ENCODE measurements around the gene METTL25. TPM values are rescaled to one million over a fixed set of nuclear protein-coding genes. Genes with fewer than 3 reads are reported as not detected.
"Not testable (repeated sequence)": the region's sequence is repeated elsewhere in the genome, so short reads cannot be mapped to it uniquely, and the experiment has no call there.

Gene METTL25
- total RNA-seq, 5 donors from 2014 or later (not counting 1 experiment from before 2014, with no cell fraction given) = 14.5 to 19.7 (median 19.0) TPM

DNA sequence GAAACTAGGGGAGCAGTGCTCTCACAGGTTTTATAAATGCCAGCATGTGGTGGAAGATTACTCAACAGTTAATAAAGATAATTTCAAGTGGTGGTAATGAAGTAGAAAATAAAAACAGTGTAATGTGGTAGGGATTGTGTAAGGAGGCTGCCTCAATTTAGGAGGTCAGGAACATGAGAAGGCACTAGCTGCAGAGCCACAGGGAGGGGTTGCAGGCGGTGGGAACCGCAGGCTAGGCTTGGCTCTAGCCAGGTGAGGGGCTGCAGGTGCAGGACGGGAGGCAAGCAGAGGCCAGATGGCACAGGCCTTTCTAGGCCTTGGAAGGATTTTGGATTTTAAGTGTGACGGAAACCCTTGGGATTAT lies 768 bp downstream of the METTL25 start:
- peak overlapping the region; percentile 98 to 99 for H3K27ac Mint-ChIP-seq
- Histone ChIP-seq H3K4me1 (ENCODE audit: control insufficient read depth in 1 of 2, extremely low read depth in 1 of 2, insufficient read depth in 2 of 2, low read length in 2 of 2) (peaks cover 13 to 28% of the 10 kb centered on the region in 2 experiments), H3K4me3 (ENCODE audit: control insufficient read depth in 1 of 2, extremely low read depth in 1 of 2, low read length in 1 of 2) (peak overlapping the region; percentile 39 to 69), H3K27ac (ENCODE audit: low read length) (peak overlapping the region; percentile 98), H3K36me3 (ENCODE audit: control insufficient read depth in 2 of 2, extremely low read depth in 1 of 2, insufficient read depth in 1 of 2, low read length in 1 of 2) (peaks cover 0 to 24% of the 10 kb centered on the region in 2 donors), H3K9me3 (no peaks in the 10 kb centered on the region), H3K27me3 (replicated peaks in 1 of 2; ENCODE audit: control insufficient read depth in 2 of 2, extremely low read depth in 1 of 2, insufficient read depth in 2 of 2, low read length in 1 of 2) (no peaks in the 10 kb centered on the region)
- H3K4me1 Mint-ChIP-seq = peaks cover 64 to 74% (median 72%) of the 10 kb centered on the region in 3 donors
- DNase-seq (peak in 1 of 35 experiments; percentile 3), ATAC-seq (replicated peaks in 1 of 4) (no peak)
- 24% methylated on average over 3 of the region's 4 CpGs for WGBS (ENCODE audit: insufficient coverage)
- H3K4me3 Mint-ChIP-seq = peak overlapping the region; percentile 99 to 100 (median 99)
- no peaks in the 10 kb centered on the region for H3K27me3 Mint-ChIP-seq
- H3K9me3 Mint-ChIP-seq = no peaks in the 10 kb centered on the region
- CTCF ChIA-PET = interaction anchor here in 1 of 2 donors (1.2 kb wide), 1 partner anchor 715 kb away, joined by 7 read pairs; no protein-coding TSS in a partner anchor
- peaks cover 49% of the 10 kb centered on the region for H3K36me3 Mint-ChIP-seq
- POLR2A ChIA-PET = no interaction called here

DNA sequence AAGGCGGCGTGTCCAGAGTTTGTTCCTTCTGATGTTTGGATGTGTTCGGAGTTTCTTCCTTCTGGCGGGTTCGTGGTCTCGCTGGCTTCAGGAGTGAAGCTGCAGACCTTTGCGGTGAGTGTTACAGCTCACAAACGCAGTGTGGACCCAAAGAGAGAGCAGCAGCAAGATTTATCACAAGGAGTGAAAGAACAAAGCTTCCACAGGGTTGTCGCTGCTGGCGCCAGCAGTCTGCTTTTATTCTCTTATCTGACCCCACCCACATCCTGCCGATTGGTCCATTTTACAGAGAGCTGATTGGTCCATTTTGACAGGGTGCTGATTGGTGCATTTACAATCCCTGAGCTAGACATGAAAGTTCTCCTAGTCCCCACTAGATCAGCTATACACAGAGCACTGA lies 2.5 kb downstream of the METTL25 start:
- POLR2A ChIA-PET = interaction anchor here in 1 of 2 donors (0.7 kb wide), 1 partner anchor 261 kb away, joined by 3 read pairs; no protein-coding TSS in a partner anchor

DNA sequence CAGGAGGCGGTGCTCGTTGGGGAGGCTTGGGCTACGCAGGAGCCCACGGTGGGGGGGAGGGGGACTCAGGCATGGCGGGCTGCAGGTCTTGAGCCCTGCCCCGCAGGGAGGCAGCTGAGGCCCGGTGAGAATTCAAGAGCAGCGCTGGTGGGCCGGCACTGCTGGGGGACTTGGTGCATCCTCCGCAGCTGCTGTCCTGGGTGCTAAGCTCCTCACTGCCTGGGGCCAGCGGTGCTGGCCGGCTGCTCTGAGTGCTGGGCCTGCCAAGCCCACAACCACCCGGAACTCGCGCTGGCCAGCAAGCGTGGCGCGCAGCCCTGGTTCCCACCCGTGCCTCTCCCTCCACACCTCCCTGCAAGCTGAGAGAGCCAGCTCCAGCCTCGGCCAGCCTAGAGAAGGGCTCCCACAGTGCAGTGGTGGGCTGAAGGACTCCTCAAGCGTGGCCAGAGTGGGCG lies 3.2 kb downstream of the METTL25 start:
- Mint-ChIP-seq H3K9me3 (no peaks in the 10 kb centered on the region), H3K27ac (no peak overlapping the region), H3K4me1 (peaks cover 49 to 66% (median 63%) of the 10 kb centered on the region in 3 donors), H3K36me3 (peaks cover 35% of the 10 kb centered on the region), H3K27me3 (no peaks in the 10 kb centered on the region), H3K4me3 (no peak overlapping the region)
- Histone ChIP-seq H3K36me3 (ENCODE audit: control insufficient read depth in 2 of 2, extremely low read depth in 1 of 2, insufficient read depth in 1 of 2, low read length in 1 of 2) (peaks cover 0 to 6% of the 10 kb centered on the region in 2 donors), H3K9me3 (no peaks in the 10 kb centered on the region), H3K27me3 (replicated peaks in 1 of 2; ENCODE audit: control insufficient read depth in 2 of 2, extremely low read depth in 1 of 2, insufficient read depth in 2 of 2, low read length in 1 of 2) (no peaks in the 10 kb centered on the region), H3K4me3 (ENCODE audit: control insufficient read depth in 1 of 2, extremely low read depth in 1 of 2, low read length in 1 of 2) (no peak overlapping the region), H3K27ac (ENCODE audit: low read length) (no peak overlapping the region), H3K4me1 (ENCODE audit: control insufficient read depth in 1 of 2, extremely low read depth in 1 of 2, insufficient read depth in 2 of 2, low read length in 2 of 2) (peaks cover 13 to 22% of the 10 kb centered on the region in 2 experiments)
- no peak for DNase-seq
- WGBS (ENCODE audit: insufficient coverage) = 86% methylated on average over 20 of the region's 22 CpGs
- ChIA-PET POLR2A (interaction anchor here in 1 of 2 donors (0.6 to 0.7 kb wide), 2 partner anchors 94 to 261 kb away, joined by 3 read pairs; no protein-coding TSS in a partner anchor), CTCF (interaction anchor here in 1 of 2 donors (0.6 kb wide), 1 partner anchor 751 kb away, joined by 3 read pairs; no protein-coding TSS in a partner anchor)
- no peak for ATAC-seq (replicated peaks in 1 of 4)

More for the DNA sequence above, 2.5 kb downstream of the METTL25 start:
- CTCF ChIA-PET = interaction anchor here in 1 of 2 donors (0.6 kb wide), 1 partner anchor 751 kb away, joined by 3 read pairs; no protein-coding TSS in a partner anchor
- peaks cover 55 to 73% (median 66%) of the 10 kb centered on the region in 3 donors for H3K4me1 Mint-ChIP-seq
- not testable (repeated sequence) for H3K27me3 ChIP-seq (replicated peaks in 1 of 2; ENCODE audit: control insufficient read depth in 2 of 2, extremely low read depth in 1 of 2, insufficient read depth in 2 of 2, low read length in 1 of 2); H3K27ac ChIP-seq (ENCODE audit: low read length); H3K9me3 Mint-ChIP-seq; H3K4me3 ChIP-seq (ENCODE audit: control insufficient read depth in 1 of 2, extremely low read depth in 1 of 2, low read length in 1 of 2); ATAC-seq (replicated peaks in 1 of 4); H3K9me3 ChIP-seq; H3K4me3 Mint-ChIP-seq; DNase-seq; H3K27ac Mint-ChIP-seq; H3K27me3 Mint-ChIP-seq
- 98% methylated on average over 10 of the region's 11 CpGs for WGBS (ENCODE audit: insufficient coverage)
- peaks cover 0 to 12% of the 10 kb centered on the region in 2 donors for H3K36me3 ChIP-seq (ENCODE audit: control insufficient read depth in 2 of 2, extremely low read depth in 1 of 2, insufficient read depth in 1 of 2, low read length in 1 of 2)
- peaks cover 38% of the 10 kb centered on the region for H3K36me3 Mint-ChIP-seq
- H3K4me1 ChIP-seq (ENCODE audit: control insufficient read depth in 1 of 2, extremely low read depth in 1 of 2, insufficient read depth in 2 of 2, low read length in 2 of 2) = peaks cover 13 to 28% of the 10 kb centered on the region in 2 experiments

DNA sequence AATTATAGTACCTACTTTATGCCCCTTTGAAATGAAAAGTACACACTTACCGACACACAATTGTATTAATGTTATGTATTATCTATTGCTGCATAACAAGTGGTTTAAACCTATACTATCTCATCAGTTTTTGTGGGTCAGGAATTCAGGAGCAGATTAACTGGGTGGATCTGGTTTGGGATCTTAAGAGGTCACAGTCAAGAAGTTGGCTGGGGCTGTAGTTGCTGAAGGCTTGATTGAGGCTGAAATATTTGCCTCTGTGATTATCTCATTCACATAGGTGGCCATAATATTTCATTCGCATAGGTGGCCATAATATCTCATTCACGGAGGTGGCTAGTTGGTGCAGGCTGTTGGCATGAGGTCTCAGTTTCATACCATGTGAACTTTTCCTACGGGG lies 5.7 kb downstream of the METTL25 start:
- ATAC-seq (replicated peaks in 1 of 4) (no peak), DNase-seq (no peak)
- ChIA-PET POLR2A (no interaction called here), CTCF (no interaction called here)
- no peak overlapping the region for H3K27ac ChIP-seq (ENCODE audit: low read length)
- no peaks in the 10 kb centered on the region for H3K27me3 ChIP-seq (replicated peaks in 1 of 2; ENCODE audit: control insufficient read depth in 2 of 2, extremely low read depth in 1 of 2, insufficient read depth in 2 of 2, low read length in 1 of 2)
- Mint-ChIP-seq H3K36me3 (peaks cover 29% of the 10 kb centered on the region), H3K27me3 (no peaks in the 10 kb centered on the region), H3K4me1 (peaks cover 35 to 55% (median 43%) of the 10 kb centered on the region in 3 donors), H3K9me3 (no peaks in the 10 kb centered on the region), H3K27ac (no peak overlapping the region), H3K4me3 (no peak overlapping the region)
- peaks cover 0 to 5% of the 10 kb centered on the region in 2 donors for H3K36me3 ChIP-seq (ENCODE audit: control insufficient read depth in 2 of 2, extremely low read depth in 1 of 2, insufficient read depth in 1 of 2, low read length in 1 of 2)
- no peaks in the 10 kb centered on the region for H3K9me3 ChIP-seq
- 100% methylated on average over 3 of the region's 4 CpGs for WGBS (ENCODE audit: insufficient coverage)
- H3K4me1 ChIP-seq (ENCODE audit: control insufficient read depth in 1 of 2, extremely low read depth in 1 of 2, insufficient read depth in 2 of 2, low read length in 2 of 2) = peaks cover 4 to 8% of the 10 kb centered on the region in 2 experiments
- no peak overlapping the region for H3K4me3 ChIP-seq (ENCODE audit: control insufficient read depth in 1 of 2, extremely low read depth in 1 of 2, low read length in 1 of 2)

DNA sequence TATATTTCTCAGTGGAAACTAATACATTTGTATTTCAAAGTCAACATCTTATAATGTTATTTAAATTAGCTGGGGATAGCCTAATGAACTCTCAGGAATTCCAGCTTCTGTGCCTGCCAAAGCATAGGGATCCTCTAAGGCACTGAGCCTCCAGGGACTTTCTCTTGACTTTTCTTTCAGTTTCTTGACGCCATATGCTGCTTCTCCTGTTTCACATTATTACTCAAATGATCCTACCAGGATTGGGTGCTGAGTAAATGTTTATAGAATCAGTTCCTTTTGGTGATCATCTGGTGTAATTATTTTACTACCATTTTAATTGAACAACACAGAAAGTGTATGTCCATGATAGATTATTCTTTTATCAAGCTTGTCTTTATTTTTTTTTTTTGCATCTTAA lies 7.9 kb downstream of the METTL25 start:
- H3K4me3 ChIP-seq (ENCODE audit: control insufficient read depth in 1 of 2, extremely low read depth in 1 of 2, low read length in 1 of 2) = no peak overlapping the region
- Mint-ChIP-seq H3K4me1 (peaks cover 16 to 43% (median 25%) of the 10 kb centered on the region in 3 donors), H3K27ac (no peak overlapping the region), H3K27me3 (no peaks in the 10 kb centered on the region), H3K36me3 (peaks cover 38% of the 10 kb centered on the region), H3K9me3 (no peaks in the 10 kb centered on the region), H3K4me3 (no peak overlapping the region)
- no CpG with 5 or more reads among the region's 1 CpG for WGBS (ENCODE audit: insufficient coverage)
- H3K27ac ChIP-seq (ENCODE audit: low read length) = no peak overlapping the region
- no peaks in the 10 kb centered on the region for H3K9me3 ChIP-seq
- POLR2A ChIA-PET = interaction anchor here (0.6 to 0.9 kb wide), 2 partner anchors 10 to 1303 kb away, joined by 4 to 7 read pairs; no protein-coding TSS in a partner anchor
- DNase-seq (no peak), ATAC-seq (replicated peaks in 1 of 4) (no peak)
- no peaks in the 10 kb centered on the region for H3K4me1 ChIP-seq (ENCODE audit: control insufficient read depth in 1 of 2, extremely low read depth in 1 of 2, insufficient read depth in 2 of 2, low read length in 2 of 2)
- peaks cover 0 to 5% of the 10 kb centered on the region in 2 donors for H3K36me3 ChIP-seq (ENCODE audit: control insufficient read depth in 2 of 2, extremely low read depth in 1 of 2, insufficient read depth in 1 of 2, low read length in 1 of 2)
- CTCF ChIA-PET = interaction anchor here in 1 of 2 donors (0.7 kb wide), 1 partner anchor 32 kb away, joined by 4 read pairs; no protein-coding TSS in a partner anchor
- H3K27me3 ChIP-seq (replicated peaks in 1 of 2; ENCODE audit: control insufficient read depth in 2 of 2, extremely low read depth in 1 of 2, insufficient read depth in 2 of 2, low read length in 1 of 2) = no peaks in the 10 kb centered on the region

DNA sequence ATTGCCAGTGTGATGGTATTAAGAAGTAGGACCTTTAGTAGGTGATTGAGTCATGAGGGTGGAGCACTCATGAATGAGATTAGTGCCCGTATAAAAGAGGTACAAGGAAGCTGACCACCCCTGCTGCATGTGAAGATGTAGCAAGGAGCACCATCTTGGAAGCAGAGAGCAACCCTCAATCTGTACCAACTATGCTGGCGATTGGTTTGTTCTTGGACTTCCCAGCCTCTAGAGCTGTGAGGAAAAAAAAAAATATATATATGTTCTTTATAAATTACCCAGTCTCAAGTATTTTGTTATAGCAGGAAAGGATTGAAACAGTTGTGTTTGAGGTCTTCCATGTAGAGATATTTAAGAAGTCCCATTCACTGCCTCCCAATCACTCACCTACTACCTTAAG lies 16.9 kb downstream of the METTL25 start:
- H3K4me3 Mint-ChIP-seq = no peak overlapping the region
- Histone ChIP-seq H3K4me3 (ENCODE audit: control insufficient read depth in 1 of 2, extremely low read depth in 1 of 2, low read length in 1 of 2) (no peak overlapping the region), H3K4me1 (ENCODE audit: control insufficient read depth in 1 of 2, extremely low read depth in 1 of 2, insufficient read depth in 2 of 2, low read length in 2 of 2) (no peaks in the 10 kb centered on the region), H3K9me3 (peaks cover 6% of the 10 kb centered on the region), H3K27me3 (replicated peaks in 1 of 2; ENCODE audit: control insufficient read depth in 2 of 2, extremely low read depth in 1 of 2, insufficient read depth in 2 of 2, low read length in 1 of 2) (no peaks in the 10 kb centered on the region), H3K36me3 (ENCODE audit: control insufficient read depth in 2 of 2, extremely low read depth in 1 of 2, insufficient read depth in 1 of 2, low read length in 1 of 2) (peaks cover 0 to 11% of the 10 kb centered on the region in 2 donors), H3K27ac (ENCODE audit: low read length) (no peak overlapping the region)
- no peaks in the 10 kb centered on the region for H3K27me3 Mint-ChIP-seq
- ATAC-seq (replicated peaks in 1 of 4) (no peak), DNase-seq (no peak)
- no peak overlapping the region for H3K27ac Mint-ChIP-seq
- H3K9me3 Mint-ChIP-seq = peaks cover 0 to 15% (median 9%) of the 10 kb centered on the region in 3 donors
- no CpG with 5 or more reads among the region's 2 CpGs for WGBS (ENCODE audit: insufficient coverage)
- H3K4me1 Mint-ChIP-seq = peaks cover 0 to 5% (median 1%) of the 10 kb centered on the region in 3 donors
- H3K36me3 Mint-ChIP-seq = peaks cover 55% of the 10 kb centered on the region
- POLR2A ChIA-PET = no interaction called here
- CTCF ChIA-PET = no interaction called here
